Transverse colon (tissue), 4 donors: ENCODE measurements around the gene GNG13.

ENCODE experiments used
- CTCF ChIP-seq, 5 experiments: fragments of 200-600 bp in 3 of 5; fragments of 450-650 bp in 2 of 5; sonication (generic) in 3 of 5; IDR thresholded peaks; 1 replicate in 2 of 5; 2 replicates in 3 of 5; pipeline ENCODE4 v1.5.1; 2016 to 2017; ENCODE audit warnings: antibody characterized with exemption in 5 of 5, inconsistent platforms in 3 of 5, mild to moderate bottlenecking in 2 of 5, moderate library complexity in 1 of 5
- EP300 ChIP-seq: sonication (generic); formaldehyde crosslinking; IDR thresholded peaks from one replicate; pipeline ENCODE4 v1.6.1; 2017; ENCODE audit warnings: antibody characterized with exemption, low read depth
- POLR2A ChIP-seq: fragments of 450-650 bp; IDR thresholded peaks from one replicate; pipeline ENCODE4 v1.6.1; 2016; ENCODE audit warnings: antibody characterized with exemption, mild to moderate bottlenecking, moderate library complexity
- POLR2AphosphoS5 ChIP-seq, 3 donors: sonication (generic); formaldehyde crosslinking; IDR thresholded peaks; one replicate each; pipeline ENCODE4 v1.6.1; 2016; ENCODE audit warnings: antibody characterized with exemption in 3 of 3

DNA sequence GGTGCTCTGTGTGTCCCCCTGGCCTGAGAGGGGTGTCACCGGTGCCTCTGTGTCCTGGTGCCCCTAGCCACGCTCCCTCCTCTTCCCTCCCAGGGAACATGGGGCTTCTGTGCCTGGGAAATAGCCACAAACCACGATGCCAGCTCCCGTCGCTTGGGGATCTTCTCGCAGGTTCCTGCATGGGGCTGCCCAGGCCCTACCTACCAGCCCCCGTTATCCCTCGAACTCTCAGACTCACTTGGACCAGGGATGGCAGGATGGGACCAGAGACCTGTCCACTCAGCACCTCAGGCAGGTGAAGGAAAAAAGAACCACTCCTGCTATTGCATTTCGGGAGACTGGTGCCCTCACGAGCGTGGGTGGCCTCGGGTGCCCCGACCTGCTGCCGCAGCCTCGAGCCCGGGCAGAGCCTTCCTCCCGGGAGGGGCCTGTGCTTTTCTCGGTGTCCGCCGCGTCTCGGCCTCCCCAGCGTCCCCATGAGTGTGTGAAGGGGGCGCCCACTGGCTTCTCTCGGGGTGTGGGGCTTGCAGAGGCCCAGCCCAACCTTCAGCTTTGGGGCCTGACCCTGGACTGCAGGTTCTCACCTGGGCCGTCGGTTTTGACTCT is 41.0 kb upstream of the GNG13 start:
- TF ChIP-seq POLR2AphosphoS5 (IDR thresholded peaks at IDR 0.05) (no peak), CTCF (IDR thresholded peaks at IDR 0.05) (no peak), POLR2A (no peak), EP300 (no peak)
